ENCODE data around the gene CCL4L2.
A peak's percentile ranks its signal among the peaks of the same experiment; 100 is the strongest.
"Not testable (repeated sequence)": the region's sequence is repeated elsewhere in the genome, so short reads cannot be mapped to it uniquely, and the experiment has no call there.

Gene CCL4L2

GRCh38 chr17:36210439-36211211, at the start of gene CCL4L2:
CCL4L2 (plus strand) TSS chr17:36211063.
- not testable (repeated sequence) for DNase-seq

DNA sequence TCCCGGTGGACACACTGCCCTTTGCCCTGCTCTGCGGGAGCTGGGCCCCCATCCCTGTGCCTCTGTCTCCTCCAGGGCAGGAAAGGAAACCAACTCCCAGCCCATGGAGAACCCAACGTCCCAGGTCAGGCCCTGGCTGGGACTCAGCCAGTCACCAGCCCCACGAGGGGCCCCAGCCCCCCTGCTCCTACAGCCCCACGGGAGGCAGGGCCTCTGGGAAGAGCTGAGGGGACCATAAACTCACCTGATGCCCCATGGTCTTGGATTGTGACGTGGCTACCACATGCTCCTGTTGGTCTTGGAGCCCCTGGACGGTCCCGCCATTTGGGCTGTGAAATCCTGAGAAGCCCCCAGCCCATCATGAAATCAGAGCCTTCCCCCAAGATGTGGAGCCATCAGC, 42.0 kb upstream of the CCL4L2 start:
- DNase-seq, result not testable (repeated sequence)

GRCh38 chr17:36176536-36176935, 34.3 kb upstream of the CCL4L2 start, which contains the start of gene TBC1D3B:
TBC1D3B (minus strand) TSS chr17:36176636; CDS start chr17:36175050, 1,586 bp downstream.
- not testable (repeated sequence) for DNase-seq

- DNase-seq, result not testable (repeated sequence)
These were observed 29.3 kb upstream of the CCL4L2 start for GRCh38 chr17:36181446-36182175.

- DNase-seq, result no peak
These were observed 28.5 kb upstream of the CCL4L2 start for GRCh38 chr17:36182176-36183000.

GRCh38 chr17:36183001-36183971, 27.6 kb upstream of the CCL4L2 start:
- DNase-seq, result peak; percentile 40

DNA sequence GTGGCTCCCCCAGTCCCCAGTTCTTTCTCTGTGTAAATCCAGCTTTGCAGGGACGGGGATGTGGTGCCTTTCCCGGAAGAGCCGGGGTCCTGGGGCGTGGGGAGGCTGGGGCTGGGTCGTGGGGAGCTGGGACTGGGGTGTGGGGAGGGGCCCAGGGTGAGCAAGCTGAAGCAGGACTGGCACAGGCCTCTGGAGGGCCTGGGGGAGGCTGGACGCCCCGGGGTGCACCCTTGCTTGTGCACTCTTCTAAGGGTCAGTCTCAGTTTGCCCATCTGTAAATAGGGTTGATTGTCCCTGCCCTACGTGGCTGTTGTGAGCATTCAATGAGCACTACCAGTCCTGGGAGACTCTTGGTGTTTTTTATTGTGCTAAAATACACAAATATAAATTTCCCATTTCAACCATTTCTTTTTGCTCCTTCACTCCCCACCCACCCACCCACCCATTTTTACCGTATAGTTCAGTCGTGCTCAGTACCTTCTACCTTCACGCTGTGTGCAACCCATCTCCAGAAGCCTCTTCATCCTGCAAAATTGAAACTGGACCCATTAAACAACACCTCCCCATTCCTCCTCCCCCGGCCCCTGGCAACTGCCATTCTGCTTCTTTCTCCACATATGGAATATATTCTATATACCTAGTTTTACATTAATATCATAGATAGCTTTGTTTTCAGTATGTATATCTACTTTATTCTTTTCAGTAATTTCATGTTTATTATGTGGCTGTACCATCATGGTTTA, 26.7 kb upstream of the CCL4L2 start:
- DNase-seq, result no peak

DNA sequence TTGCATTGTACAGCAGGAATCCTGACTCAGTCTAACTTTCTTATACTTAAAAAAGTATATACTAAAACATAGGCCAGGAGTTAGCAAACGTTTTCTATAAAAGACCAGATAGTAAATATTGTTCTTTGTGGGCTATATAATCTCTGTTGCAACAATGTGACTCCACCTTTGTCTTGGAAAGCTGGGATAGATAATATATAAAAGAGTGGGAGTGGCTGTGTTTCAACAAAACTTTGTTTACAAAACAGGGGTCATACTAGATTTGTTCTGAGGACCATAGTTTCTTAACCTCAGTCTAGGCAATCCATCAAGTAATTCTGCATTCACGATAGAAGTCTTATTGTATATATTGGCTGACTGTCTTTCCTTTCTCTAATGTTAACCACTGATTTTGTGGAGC, 25.4 kb upstream of the CCL4L2 start:
- DNase-seq, result no peak

DNA sequence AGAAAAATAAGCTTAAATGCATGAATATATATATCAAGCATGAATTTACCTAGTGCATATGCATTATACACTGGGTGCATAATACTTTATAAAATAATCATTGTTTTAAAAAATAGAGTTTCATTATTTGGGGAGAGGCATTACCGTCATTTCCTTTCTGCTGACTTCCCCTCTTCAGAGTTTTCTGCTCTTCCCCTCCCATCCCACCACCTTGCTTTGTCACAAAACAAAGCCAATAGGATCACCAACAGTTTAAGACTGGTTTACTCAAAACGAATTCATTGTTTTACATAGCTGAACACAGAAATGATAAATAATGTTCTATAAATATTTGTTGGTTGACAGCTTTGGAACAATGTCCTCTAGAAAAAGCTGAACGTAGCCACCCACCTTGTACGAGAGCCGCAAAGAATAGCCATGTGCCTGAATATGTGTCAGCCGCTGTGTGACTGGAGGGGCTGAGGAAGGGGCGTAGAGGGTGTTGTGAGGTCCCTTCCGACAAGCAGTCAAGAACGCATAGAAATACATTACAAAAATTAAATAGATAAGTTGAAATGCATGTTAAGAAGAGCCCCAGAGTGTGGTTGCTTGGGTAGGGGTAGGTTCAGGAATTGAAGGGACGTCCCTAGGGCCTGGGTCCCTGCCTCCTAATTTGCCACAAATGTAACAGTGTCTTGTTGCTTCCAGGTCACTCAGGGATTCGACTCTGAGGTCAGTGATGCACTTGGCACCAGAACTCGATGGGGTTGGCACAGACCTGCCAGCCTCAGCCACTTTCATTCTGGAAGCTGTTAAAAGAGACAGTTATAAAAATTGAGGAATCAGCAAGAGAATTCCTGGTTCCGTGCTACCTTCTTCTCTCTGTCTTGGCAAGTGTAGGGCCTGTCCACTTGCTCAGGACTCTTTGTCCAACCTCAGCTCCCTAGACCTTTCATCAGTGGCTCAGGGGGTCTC, 23.8 kb upstream of the CCL4L2 start:
- DNase-seq, result not testable (repeated sequence)

- not testable (repeated sequence) for DNase-seq
These were observed 22.8 kb upstream of the CCL4L2 start for GRCh38 chr17:36187943-36188665.

- DNase-seq, result no peak
These were observed 22.0 kb upstream of the CCL4L2 start for GRCh38 chr17:36188891-36189306.

DNA sequence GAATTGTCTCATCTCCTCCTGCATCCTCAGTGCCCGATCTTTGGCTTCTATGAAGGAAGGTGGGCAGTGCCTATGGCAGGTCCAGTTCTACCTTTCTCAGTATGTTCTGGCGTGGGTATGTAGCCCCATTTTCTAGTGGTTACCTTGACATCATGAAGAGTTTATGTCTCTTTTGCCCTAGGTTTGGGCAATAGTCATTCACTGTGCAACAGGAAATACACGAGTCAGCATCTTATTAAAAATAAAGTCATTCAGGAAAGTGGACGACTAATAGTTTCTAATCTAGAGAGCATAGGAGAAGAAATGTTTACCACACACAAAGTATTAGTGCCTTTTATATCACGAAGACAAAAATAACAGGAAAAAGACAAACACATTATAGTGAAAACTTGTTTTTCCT, 20.9 kb upstream of the CCL4L2 start:
- DNase-seq, result not testable (repeated sequence)

DNA sequence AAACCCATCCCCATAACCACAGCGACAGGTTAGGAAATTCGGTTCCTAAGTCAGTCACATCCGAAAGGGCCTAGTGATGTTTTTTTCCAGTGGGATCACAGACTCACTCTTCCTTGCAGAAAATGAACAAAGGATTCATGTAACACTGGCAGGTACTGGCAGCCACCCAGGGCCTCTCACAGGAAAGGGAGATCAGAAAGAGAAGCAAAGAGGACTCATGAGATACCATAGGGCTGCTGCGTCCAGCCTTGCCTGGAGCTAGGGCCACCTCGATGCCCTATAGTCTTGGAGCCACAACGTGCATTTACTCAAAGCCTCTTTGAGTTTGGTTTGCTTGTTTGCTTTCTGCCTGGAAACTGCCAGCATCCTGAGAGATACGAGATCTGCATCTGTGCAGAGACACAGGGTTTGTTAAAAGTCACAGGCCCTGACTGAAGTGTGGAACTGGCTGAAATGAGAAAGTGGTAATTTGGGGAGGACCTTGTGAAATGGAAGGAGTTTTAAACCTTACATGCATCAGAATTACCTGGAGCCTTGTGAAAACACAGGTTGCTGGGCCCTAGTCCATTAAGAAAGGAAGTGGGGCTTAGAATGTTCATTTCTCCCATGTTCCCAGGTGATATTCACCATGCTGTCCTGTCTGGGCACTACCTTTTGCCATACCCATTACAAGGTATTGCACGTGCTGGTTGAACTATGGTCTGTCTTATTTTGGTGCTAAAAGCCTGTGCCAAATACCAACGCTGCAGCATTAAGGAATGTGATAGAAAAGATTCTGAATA, 20.1 kb upstream of the CCL4L2 start:
- not testable (repeated sequence) for DNase-seq

DNA sequence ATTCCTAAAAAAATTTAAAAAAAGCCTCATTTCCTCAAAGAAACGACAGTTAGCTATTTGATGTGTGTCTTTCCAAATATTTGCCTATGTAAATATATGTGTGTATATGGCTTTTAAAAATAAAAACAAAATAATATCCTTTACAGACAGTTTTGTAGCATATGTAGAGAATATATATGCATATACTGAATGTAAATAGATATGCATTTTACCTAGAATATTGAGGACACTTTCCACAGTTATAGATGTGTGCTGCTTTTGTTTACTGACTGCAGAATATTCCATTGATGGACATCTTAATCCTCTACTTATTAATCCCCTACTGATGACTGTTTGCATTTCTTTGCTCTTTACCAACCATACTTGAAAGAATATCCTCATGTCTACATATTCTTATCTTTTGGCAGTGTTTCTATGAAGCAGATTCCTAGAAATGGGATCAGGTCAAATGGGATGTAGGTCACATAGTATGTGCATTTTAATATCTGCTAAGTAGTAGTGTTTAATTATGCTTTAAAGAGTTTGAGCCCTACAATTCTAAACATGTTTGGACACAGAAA, 17.6 kb upstream of the CCL4L2 start:
- DNase-seq, result no peak

- DNase-seq, result not testable (repeated sequence)
These were observed 16.6 kb upstream of the CCL4L2 start for GRCh38 chr17:36194147-36194831.

- DNase-seq, result not testable (repeated sequence)
These were observed 15.9 kb upstream of the CCL4L2 start for GRCh38 chr17:36194832-36195433.

Measured in NCI-H2171 treated with DMSO at 0.1 percent for 48 hours (cell line).